HEK293 (cell line): Measurements from ENCODE around the gene ST3GAL5.

Experiments used
- CTCF ChIA-PET: fragments of 350-600 bp; formaldehyde crosslinking; extraction: SDS; loops from one replicate; lab custom pipeline; 2021; ENCODE audit warnings: antibody characterized with exemption; lab: Yijun Ruan, JAX
- POLR2A ChIA-PET: fragments of 300-600 bp; formaldehyde crosslinking; extraction: SDS; loops from one replicate; lab custom pipeline; 2020; ENCODE audit warnings: antibody characterized with exemption, inconsistent platforms; lab: Yijun Ruan, JAX
- H3K27ac ChIP-seq: fragments of 200-500 bp; sonication (Bioruptor generic); 2 replicates; pipeline ENCODE4 v1.5.1; 2014; ENCODE audit warnings: low read depth, low read length, control low read depth, inconsistent platforms; ENCODE audit errors: extremely low read depth
- H3K36me3 ChIP-seq, 2 experiments: fragments of 200-500 bp in 1 of 2; sonication (Bioruptor generic) in 1 of 2; 1 replicate in 1 of 2; 2 replicates in 1 of 2; pipeline ENCODE4 v1.5.1; 2014 to 2017; ENCODE audit warnings: inconsistent platforms in 2 of 2, low read length in 2 of 2; ENCODE audit not compliant: control insufficient read depth in 2 of 2, insufficient read depth in 1 of 2
- H3K4me1 ChIP-seq: fragments of 200-500 bp; sonication (Bioruptor generic); 2 replicates; pipeline ENCODE4 v1.5.1; 2014; ENCODE audit warnings: mild to moderate bottlenecking, low read length, inconsistent platforms; ENCODE audit not compliant: control insufficient read depth, insufficient read depth
- H3K4me3 ChIP-seq: 2 replicates; pipeline ENCODE4 v1.5.1; 2011; ENCODE audit warnings: low read depth, mild to moderate bottlenecking, control low read depth, low read length, moderate library complexity
- H3K9me3 ChIP-seq: fragments of 200-500 bp; sonication (Bioruptor generic); 2 replicates; pipeline ENCODE4 v1.5.1; 2014; ENCODE audit warnings: low read depth, low read length, inconsistent platforms; ENCODE audit not compliant: control insufficient read depth, insufficient read depth
- GLIS1 ChIP-seq: fragments of 450-650 bp; formaldehyde crosslinking; IDR thresholded peaks from 2 replicates; pipeline ENCODE4 v1.5.1; 2016; ENCODE audit warnings: missing biosample characterization, missing genetic modification characterization
- KLF16 ChIP-seq: fragments of 450-650 bp; formaldehyde crosslinking; IDR thresholded peaks from 2 replicates; pipeline ENCODE4 v1.5.1; 2017; ENCODE audit warnings: missing biosample characterization, missing genetic modification characterization
- REPIN1 ChIP-seq: fragments of 450-650 bp; formaldehyde crosslinking; IDR thresholded peaks from 2 replicates; pipeline ENCODE4 v1.5.1; 2017; ENCODE audit warnings: missing biosample characterization, missing genetic modification characterization, low read depth
- SP3 ChIP-seq: fragments of 450-650 bp; formaldehyde crosslinking; IDR thresholded peaks from 2 replicates; pipeline ENCODE4 v1.5.1; 2016; ENCODE audit warnings: missing biosample characterization, missing genetic modification characterization
- ZFHX2 ChIP-seq: fragments of 450-650 bp; formaldehyde crosslinking; conservative IDR thresholded peaks from 2 replicates; pipeline ENCODE4 v1.5.1; 2016; ENCODE audit warnings: missing biosample characterization, missing genetic modification characterization
- ZFP69B ChIP-seq: fragments of 450-650 bp; formaldehyde crosslinking; IDR thresholded peaks from 2 replicates; pipeline ENCODE4 v1.5.1; 2016; ENCODE audit warnings: missing biosample characterization, missing genetic modification characterization
- ZNF140 ChIP-seq: fragments of 450-650 bp; formaldehyde crosslinking; IDR thresholded peaks from 2 replicates; pipeline ENCODE4 v1.5.1; 2016; ENCODE audit warnings: missing biosample characterization, missing genetic modification characterization
- ZNF157 ChIP-seq: fragments of 450-650 bp; formaldehyde crosslinking; IDR thresholded peaks from 2 replicates; pipeline ENCODE4 v1.5.1; 2016; ENCODE audit warnings: missing biosample characterization, missing genetic modification characterization
- ZNF266 ChIP-seq: fragments of 450-650 bp; formaldehyde crosslinking; IDR thresholded peaks from 2 replicates; pipeline ENCODE4 v1.5.1; 2016; ENCODE audit warnings: missing biosample characterization, missing genetic modification characterization, low read depth
- ZNF335 ChIP-seq: fragments of 450-650 bp; formaldehyde crosslinking; conservative IDR thresholded peaks from 2 replicates; pipeline ENCODE4 v1.5.1; 2016; ENCODE audit warnings: missing biosample characterization, missing genetic modification characterization
- ZNF350 ChIP-seq: fragments of 450-650 bp; formaldehyde crosslinking; IDR thresholded peaks from 2 replicates; pipeline ENCODE4 v1.5.0; 2017; ENCODE audit warnings: missing biosample characterization, mild to moderate bottlenecking, missing genetic modification characterization
- ZNF354C ChIP-seq: fragments of 450-650 bp; formaldehyde crosslinking; IDR thresholded peaks from 2 replicates; pipeline ENCODE4 v1.5.1; 2016; ENCODE audit warnings: missing biosample characterization, missing genetic modification characterization, low read depth, borderline replicate concordance
- ZNF555 ChIP-seq: fragments of 450-650 bp; formaldehyde crosslinking; conservative IDR thresholded peaks from 2 replicates; pipeline ENCODE4 v1.5.1; 2017; ENCODE audit warnings: missing biosample characterization, mild to moderate bottlenecking, missing genetic modification characterization, inconsistent platforms
- ZNF561 ChIP-seq: fragments of 450-650 bp; IDR thresholded peaks from 2 replicates; pipeline ENCODE4 v1.5.1; 2018; ENCODE audit warnings: missing biosample characterization, missing genetic modification characterization, borderline replicate concordance
- ZNF621 ChIP-seq: fragments of 450-650 bp; formaldehyde crosslinking; IDR thresholded peaks from 2 replicates; pipeline ENCODE4 v1.5.1; 2017; ENCODE audit warnings: missing biosample characterization, missing genetic modification characterization
- ZNF624 ChIP-seq: fragments of 450-650 bp; formaldehyde crosslinking; IDR thresholded peaks from 2 replicates; pipeline ENCODE4 v1.5.1; 2017; ENCODE audit warnings: missing biosample characterization, missing genetic modification characterization
- ZNF701 ChIP-seq: fragments of 450-650 bp; formaldehyde crosslinking; IDR thresholded peaks from 2 replicates; pipeline ENCODE4 v1.5.1; 2016; ENCODE audit warnings: missing biosample characterization, missing genetic modification characterization
- ZNF785 ChIP-seq: fragments of 450-650 bp; formaldehyde crosslinking; IDR thresholded peaks from 2 replicates; pipeline ENCODE4 v1.5.1; 2016; ENCODE audit warnings: missing biosample characterization, missing genetic modification characterization
- ZNF792 ChIP-seq: fragments of 450-650 bp; formaldehyde crosslinking; IDR thresholded peaks from 2 replicates; pipeline ENCODE4 v1.5.1; 2016; ENCODE audit warnings: missing biosample characterization, missing genetic modification characterization
- ZSCAN30 ChIP-seq: fragments of 450-650 bp; IDR thresholded peaks from 2 replicates; pipeline ENCODE4 v1.5.1; 2018; ENCODE audit warnings: missing biosample characterization, mild to moderate bottlenecking, missing genetic modification characterization, moderate library complexity
- TF ChIP-seq, protein P1 (sequence below): fragments of 450-650 bp; formaldehyde crosslinking; IDR thresholded peaks from 2 replicates; pipeline ENCODE4 v1.5.1; 2017; ENCODE audit warnings: missing biosample characterization, missing genetic modification characterization
- TF ChIP-seq, protein P2 (sequence below): IDR thresholded peaks from 2 replicates; pipeline ENCODE4 v1.6.1; 2011; ENCODE audit warnings: mild to moderate bottlenecking, low read depth, low read length, borderline replicate concordance
- TF ChIP-seq, protein P3 (sequence below): fragments of 450-650 bp; formaldehyde crosslinking; IDR thresholded peaks from 2 replicates; pipeline ENCODE4 v1.5.1; 2016; ENCODE audit warnings: missing biosample characterization, missing genetic modification characterization, low read depth
- TF ChIP-seq, protein P4 (sequence below): fragments of 450-650 bp; formaldehyde crosslinking; IDR thresholded peaks from 2 replicates; pipeline ENCODE4; 2016; ENCODE audit warnings: missing biosample characterization, missing genetic modification characterization
- TF ChIP-seq, protein P5 (sequence below): fragments of 450-650 bp; formaldehyde crosslinking; IDR thresholded peaks from 2 replicates; pipeline ENCODE4 v1.5.1; 2016; ENCODE audit warnings: missing biosample characterization, missing genetic modification characterization, borderline replicate concordance

Gene ST3GAL5

DNA sequence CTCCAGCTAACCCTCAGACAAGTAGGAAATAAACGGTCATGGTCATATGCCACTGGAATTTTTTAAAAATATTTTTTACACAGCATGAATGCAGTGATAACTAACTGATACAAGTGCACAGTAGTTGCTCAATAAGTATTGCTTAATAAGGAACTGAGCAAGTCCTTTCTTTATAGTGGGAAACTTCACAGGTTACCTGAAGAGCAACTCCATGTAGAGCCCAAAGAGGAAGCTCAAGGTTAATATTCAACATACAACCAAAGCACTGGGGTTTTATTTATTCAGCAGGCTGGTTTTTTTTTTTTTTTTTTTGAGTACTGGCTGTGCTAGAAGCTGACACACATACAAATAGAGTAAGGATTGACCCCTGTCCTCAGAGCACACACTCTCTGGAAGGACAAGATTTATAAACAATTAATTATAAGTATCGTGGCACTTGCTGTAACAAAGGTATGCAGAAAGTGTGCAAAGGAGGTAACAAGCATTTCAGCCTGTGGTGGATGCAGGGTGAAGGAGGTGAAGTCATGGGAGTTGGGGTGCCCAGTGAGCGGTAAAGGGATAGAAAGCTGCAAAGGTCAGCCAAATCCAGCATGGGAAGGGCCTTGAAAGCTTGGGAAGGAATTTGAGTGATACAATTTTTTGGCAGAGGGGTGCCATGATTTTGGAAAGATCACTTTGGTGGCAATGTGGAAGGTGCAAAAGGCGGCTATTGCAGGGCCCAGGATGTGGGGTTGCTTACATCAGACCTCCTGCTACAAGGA is 82.3 kb downstream of the ST3GAL5 start (continued):
- TF ChIP-seq, protein P1, sequence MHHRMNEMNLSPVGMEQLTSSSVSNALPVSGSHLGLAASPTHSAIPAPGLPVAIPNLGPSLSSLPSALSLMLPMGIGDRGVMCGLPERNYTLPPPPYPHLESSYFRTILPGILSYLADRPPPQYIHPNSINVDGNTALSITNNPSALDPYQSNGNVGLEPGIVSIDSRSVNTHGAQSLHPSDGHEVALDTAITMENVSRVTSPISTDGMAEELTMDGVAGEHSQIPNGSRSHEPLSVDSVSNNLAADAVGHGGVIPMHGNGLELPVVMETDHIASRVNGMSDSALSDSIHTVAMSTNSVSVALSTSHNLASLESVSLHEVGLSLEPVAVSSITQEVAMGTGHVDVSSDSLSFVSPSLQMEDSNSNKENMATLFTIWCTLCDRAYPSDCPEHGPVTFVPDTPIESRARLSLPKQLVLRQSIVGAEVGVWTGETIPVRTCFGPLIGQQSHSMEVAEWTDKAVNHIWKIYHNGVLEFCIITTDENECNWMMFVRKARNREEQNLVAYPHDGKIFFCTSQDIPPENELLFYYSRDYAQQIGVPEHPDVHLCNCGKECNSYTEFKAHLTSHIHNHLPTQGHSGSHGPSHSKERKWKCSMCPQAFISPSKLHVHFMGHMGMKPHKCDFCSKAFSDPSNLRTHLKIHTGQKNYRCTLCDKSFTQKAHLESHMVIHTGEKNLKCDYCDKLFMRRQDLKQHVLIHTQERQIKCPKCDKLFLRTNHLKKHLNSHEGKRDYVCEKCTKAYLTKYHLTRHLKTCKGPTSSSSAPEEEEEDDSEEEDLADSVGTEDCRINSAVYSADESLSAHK (tag by site-specific recombination), result no peak
- TF ChIP-seq, protein P2, sequence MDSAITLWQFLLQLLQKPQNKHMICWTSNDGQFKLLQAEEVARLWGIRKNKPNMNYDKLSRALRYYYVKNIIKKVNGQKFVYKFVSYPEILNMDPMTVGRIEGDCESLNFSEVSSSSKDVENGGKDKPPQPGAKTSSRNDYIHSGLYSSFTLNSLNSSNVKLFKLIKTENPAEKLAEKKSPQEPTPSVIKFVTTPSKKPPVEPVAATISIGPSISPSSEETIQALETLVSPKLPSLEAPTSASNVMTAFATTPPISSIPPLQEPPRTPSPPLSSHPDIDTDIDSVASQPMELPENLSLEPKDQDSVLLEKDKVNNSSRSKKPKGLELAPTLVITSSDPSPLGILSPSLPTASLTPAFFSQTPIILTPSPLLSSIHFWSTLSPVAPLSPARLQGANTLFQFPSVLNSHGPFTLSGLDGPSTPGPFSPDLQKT, result no peak
- no peak for TF ChIP-seq ZNF785 (tag by site-specific recombination)
- TF ChIP-seq ZNF266 (tag by site-specific recombination), result no peak
- TF ChIP-seq ZNF701, result no peak
- TF ChIP-seq ZNF140 (tag by site-specific recombination), result no peak
- no peak for TF ChIP-seq SP3
- TF ChIP-seq, all 188 proteins: peak for 0

DNA sequence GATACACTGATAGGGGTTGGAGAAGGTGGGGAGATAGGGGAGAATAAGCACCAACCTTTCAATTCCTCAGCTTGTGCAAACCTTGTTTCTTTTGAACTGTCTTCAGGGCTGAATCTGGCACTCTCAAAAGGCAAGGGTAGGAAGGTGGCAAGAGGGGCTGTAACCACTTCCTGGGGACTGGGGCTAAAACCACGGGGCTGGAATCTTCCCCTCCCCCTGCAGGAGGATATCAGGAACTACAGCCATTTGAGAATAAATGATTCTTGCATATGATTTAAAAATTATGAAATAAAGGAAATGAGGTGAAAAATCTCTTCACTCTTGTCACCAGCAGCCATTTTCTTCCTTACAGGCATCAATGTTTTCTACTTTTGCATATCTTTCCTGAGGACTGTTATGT is 84.2 kb downstream of the ST3GAL5 start:
- ChIA-PET CTCF (interaction anchor here (0.8 to 5.7 kb wide), 16 partner anchors 10 to 167 kb away, joined by 3 to 33 read pairs (median 5); no protein-coding TSS in a partner anchor), POLR2A (no interaction called here)
- H3K4me3 ChIP-seq, result no peak overlapping the region

More for the DNA sequence above, 84.2 kb downstream of the ST3GAL5 start:
- no peaks in the 10 kb centered on the region for H3K9me3 ChIP-seq
- no peaks in the 10 kb centered on the region for H3K4me1 ChIP-seq
- H3K27ac ChIP-seq, result no peak overlapping the region
- no peaks in the 10 kb centered on the region for H3K36me3 ChIP-seq
- TF ChIP-seq, protein P3, sequence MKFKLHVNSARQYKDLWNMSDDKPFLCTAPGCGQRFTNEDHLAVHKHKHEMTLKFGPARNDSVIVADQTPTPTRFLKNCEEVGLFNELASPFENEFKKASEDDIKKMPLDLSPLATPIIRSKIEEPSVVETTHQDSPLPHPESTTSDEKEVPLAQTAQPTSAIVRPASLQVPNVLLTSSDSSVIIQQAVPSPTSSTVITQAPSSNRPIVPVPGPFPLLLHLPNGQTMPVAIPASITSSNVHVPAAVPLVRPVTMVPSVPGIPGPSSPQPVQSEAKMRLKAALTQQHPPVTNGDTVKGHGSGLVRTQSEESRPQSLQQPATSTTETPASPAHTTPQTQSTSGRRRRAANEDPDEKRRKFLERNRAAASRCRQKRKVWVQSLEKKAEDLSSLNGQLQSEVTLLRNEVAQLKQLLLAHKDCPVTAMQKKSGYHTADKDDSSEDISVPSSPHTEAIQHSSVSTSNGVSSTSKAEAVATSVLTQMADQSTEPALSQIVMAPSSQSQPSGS (tag by site-specific recombination), result no peak
- TF ChIP-seq REPIN1 (tag by site-specific recombination) (no peak), ZNF561 (tag by site-specific recombination) (no peak), ZNF621 (tag by site-specific recombination) (no peak), ZNF350 (tag by site-specific recombination) (no peak), ZNF624 (no peak), ZNF792 (tag by site-specific recombination) (no peak), ZNF555 (tag by site-specific recombination) (no peak), GLIS1 (tag by site-specific recombination) (no peak), KLF16 (tag by site-specific recombination) (no peak), ZFP69B (tag by site-specific recombination) (no peak), ZSCAN30 (tag by site-specific recombination) (no peak), ZNF157 (tag by site-specific recombination) (no peak), ZNF354C (tag by site-specific recombination) (no peak), ZFHX2 (tag by site-specific recombination) (no peak), ZNF335 (no peak)
- TF ChIP-seq, protein P4, sequence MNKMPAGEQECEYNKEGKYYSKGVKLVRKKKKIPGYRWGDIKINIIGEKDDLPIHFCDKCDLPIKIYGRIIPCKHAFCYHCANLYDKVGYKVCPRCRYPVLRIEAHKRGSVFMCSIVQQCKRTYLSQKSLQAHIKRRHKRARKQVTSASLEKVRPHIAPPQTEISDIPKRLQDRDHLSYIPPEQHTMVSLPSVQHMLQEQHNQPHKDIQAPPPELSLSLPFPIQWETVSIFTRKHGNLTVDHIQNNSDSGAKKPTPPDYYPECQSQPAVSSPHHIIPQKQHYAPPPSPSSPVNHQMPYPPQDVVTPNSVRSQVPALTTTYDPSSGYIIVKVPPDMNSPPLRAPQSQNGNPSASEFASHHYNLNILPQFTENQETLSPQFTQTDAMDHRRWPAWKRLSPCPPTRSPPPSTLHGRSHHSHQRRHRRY (tag by site-specific recombination), result no peak
- TF ChIP-seq, protein P5, sequence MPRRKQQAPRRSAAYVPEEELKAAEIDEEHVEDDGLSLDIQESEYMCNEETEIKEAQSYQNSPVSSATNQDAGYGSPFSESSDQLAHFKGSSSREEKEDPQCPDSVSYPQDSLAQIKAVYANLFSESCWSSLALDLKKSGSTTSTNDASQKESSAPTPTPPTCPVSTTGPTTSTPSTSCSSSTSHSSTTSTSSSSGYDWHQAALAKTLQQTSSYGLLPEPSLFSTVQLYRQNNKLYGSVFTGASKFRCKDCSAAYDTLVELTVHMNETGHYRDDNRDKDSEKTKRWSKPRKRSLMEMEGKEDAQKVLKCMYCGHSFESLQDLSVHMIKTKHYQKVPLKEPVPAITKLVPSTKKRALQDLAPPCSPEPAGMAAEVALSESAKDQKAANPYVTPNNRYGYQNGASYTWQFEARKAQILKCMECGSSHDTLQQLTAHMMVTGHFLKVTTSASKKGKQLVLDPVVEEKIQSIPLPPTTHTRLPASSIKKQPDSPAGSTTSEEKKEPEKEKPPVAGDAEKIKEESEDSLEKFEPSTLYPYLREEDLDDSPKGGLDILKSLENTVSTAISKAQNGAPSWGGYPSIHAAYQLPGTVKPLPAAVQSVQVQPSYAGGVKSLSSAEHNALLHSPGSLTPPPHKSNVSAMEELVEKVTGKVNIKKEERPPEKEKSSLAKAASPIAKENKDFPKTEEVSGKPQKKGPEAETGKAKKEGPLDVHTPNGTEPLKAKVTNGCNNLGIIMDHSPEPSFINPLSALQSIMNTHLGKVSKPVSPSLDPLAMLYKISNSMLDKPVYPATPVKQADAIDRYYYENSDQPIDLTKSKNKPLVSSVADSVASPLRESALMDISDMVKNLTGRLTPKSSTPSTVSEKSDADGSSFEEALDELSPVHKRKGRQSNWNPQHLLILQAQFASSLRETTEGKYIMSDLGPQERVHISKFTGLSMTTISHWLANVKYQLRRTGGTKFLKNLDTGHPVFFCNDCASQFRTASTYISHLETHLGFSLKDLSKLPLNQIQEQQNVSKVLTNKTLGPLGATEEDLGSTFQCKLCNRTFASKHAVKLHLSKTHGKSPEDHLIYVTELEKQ, result no peak
